T follicular helper cell (primary cell): ENCODE measurements around the gene MSI2.

Experiments
- DNase-seq: peaks from one replicate; pipeline ENCODE4 v3.0.0-alpha.2; 2020; ENCODE audit warnings: low read depth

Gene MSI2

DNA sequence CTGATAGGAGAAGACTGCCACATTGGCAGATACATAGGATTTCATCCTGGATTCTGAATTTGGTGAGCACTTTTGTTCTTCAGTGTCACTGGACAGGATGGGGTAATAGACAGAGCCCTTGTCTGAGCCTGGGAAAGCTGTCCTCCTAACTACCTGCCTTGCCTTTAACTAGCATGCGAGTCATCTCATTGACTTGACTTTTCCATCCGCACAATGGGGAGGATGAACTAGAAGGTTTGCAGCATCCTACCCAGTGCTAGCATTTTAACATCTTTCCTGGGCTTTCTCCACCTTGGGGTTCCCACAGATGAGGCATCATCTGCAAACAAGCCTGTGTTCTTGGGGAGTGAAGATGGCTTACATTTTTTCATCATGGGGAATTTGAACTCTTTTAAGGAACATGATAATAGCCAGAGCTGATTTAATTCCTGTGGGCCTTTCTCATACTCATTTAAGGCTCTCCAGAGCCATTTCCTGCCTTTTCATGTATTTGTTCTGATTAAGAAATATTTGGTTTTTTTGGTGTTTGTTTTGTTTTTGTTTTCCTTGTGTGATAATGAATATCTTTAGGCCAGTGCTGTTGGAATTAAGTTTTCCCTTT is 139.5 kb downstream of the MSI2 start:
- no peak for DNase-seq

DNA sequence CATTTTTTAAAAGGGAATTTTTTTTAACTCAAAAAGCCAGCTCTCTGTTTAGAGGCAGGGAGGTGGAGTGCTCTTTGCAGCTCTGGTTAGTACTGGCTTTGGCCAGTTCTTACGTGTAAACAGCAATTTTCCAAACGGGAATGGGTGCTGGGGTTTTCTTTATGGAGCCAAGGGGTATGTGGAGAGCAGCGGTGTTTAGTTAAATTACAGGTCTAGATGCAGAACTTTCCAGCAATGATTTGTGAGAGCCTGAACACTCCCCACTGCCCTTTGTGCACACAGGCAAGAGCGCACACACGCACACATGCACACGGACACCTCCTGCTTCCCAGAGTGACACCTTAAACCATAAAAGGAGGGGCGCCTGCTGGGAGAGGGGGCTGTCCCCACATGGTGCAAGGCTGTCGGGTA is 140.2 kb downstream of the MSI2 start:
- DNase-seq, result no peak

DNA sequence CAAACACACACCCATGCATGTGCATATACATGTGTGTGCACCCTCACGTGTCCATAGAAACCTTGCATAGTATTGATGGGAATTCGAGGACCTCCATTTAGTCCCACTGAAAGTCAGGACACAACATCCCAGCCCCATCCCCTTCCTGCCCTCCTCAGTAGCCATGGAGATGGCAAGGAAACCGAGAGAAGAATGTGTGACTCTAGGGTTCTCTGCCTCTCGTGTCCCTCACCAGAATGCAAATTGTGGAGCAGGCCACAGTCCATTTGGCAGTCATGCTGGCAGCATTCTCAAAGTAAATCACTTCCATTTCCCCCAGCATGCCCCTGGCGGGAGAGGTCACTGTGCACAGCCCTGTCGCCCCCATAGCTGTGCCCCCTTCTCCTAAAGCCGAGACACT is 141.1 kb downstream of the MSI2 start:
- no peak for DNase-seq

DNA sequence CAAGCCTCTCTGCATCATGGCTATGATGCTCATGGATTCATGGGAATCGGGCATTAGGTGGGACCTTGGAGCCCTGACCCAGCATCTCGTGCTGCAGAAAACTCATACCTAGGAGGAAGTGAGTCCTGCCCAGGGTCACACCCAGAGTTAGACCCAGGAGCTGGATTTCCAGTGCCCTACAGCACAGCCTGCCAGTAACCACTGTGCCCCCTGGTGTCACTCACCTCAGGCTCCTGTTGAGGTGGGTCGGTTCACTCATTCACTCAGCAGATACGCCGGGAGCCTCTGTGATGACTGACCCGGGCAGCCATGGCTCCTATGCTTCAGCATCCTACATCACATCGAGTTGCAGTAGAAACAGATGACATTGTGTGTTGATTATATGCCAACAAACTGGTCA is 143.4 kb downstream of the MSI2 start:
- no peak for DNase-seq

DNA sequence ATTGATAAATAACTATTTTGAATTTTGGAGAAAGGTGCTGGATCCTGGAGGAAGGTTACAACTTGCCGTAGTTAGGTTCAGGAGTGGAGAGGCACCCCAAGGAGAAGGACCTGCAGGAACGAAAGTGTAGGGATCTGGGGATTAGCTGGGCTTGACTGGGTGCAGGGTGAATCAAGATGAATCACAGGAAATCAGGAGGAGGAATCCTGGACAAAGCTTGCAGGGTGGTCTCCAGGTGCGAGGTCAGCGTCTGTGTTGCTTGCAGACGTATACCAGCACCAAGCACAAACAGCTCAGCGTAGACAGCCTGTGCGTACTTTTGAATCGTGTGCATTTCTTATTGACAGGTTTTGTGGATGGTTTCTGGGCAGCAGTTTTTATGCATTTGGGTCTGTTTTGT is 144.3 kb downstream of the MSI2 start:
- no peak for DNase-seq

DNA sequence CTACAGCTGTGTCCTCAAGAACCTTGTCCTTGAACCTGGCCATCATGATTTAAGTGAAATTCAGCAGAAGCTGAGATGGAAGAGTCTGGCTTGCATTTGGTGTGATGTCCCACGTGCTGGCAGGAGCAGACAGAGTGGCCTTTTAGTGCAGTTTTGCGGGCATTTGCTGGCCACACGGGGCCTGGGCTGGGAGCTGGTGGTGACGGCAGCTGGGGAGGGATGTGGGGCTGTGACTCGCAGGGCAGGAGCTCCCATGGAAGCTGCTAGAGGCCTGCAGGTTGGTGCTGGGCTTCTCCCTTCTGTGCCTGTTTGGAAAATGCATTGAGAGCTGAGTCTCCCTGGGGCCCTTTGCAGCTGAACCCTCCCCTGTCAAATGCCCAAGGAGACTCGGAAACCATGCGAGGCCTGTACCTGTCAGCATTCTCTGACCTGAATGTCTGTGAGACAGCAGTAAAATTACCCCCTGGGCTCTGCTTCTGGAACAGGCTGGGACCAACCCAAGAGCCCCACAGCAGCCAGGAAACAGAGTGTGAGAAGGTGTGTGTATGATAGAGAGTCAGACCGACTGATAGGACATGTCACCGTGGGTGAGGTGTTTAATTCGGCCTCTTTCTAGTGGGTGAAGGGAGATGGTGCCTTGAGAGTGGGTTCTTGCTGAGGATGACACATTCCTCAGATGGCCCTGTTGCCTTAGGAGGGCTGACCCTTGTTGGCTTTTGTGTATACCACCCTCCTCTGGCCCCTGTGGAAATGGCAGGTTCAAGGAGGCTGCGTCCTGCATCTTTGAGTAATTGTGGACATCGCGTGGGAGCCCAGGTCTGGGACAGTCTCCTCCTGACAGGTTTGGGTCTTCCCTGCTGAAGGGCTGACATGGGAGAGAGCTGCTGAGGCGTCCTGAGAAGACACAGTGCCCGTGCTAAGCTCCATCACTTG is 145.5 kb downstream of the MSI2 start:
- no peak for DNase-seq

DNA sequence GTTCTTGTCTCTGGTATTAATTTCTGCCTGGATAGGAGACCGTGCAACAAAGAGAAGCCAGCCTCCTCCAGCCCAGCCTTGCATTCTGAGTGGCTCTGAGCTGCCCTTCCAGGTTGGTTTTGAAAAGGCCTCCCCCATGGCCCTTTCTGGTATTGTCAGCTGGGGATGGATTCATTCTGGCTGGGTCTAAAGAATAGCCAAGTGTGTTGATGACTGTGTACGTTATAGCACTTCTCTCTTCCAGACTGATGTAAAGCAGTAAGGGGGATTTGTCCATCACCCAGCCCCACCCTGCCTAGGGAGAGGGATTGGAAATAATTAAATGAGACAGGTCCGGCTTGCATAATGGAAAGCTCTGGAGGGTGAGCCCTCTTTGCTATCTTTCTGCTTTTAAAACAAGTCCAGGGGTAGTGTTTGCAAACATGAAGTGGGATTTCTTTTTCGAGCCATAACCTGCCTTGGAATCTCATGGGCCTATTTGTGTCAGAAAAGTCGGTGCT is 146.4 kb downstream of the MSI2 start:
- DNase-seq, result no peak

DNA sequence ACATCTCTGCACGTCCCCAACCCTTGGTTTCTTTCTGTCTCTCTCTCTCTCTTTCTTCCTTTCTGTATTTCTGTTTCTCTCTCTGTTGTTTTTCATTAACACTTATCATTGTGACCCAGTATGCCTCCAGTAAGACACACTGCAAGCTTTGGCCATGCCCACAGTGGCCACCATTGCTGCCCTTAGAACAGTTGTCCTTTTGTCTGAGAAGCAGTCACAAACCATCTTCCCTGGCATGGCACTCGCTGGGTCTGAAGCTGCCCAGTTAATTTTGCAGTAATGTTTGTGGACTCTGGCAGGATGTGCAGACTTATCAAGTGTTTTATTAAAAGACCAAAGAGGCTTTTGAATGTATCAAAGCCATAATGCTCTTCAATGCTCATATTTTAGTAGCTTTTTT is 146.9 kb downstream of the MSI2 start:
- DNase-seq, result no peak

DNA sequence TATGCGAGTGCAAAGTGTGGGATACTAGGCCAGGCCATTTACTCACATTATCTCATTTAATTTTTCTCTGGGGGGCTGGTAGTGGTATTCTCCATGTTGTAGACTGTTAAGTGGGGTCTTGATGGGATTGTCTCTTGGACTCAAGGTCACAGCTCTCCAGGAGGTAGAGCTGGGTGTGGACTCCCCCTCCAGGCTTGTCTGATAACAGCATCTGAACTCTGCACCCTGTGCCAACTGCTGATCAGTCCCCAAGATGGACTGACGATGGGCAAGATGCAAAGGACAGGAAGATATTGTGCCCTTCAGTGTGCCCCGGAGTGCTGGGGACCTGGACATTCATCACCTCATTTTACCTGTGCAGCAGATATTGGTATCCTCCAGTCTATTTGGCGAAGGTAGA is 147.8 kb downstream of the MSI2 start:
- DNase-seq, result no peak

DNA sequence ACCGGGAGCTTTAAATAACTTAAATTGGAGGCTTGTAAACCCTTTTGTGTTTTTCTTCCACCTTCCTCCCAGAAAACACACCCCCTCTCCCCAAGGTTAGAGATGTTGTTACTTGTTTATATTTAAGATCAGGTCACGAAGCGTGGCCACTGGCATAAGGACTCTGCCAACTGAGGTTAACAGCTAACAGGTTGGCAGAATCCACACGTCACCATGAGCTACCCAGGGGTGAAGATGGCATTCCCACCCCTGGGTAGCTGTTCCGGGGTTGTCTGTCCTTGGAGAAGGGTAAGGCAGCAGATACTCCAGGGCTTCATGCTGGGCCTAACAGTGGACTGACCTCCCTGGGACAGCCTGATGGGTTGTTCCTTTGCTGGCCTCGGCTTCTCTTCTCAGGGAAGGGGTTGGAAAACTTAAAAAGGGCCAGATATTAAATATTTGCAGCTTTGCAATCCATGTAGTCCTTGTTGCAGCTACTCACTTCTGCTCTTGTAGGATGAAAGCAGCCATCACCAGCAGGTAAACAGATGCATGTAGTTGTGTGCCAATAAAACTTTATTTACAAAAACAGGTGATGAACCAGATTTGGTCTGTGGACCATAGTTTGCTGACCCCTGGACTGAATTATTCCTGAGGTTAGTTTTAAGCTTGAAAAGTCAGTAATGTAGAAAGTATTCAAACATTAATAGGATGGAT is 148.6 kb downstream of the MSI2 start:
- DNase-seq, result no peak

DNA sequence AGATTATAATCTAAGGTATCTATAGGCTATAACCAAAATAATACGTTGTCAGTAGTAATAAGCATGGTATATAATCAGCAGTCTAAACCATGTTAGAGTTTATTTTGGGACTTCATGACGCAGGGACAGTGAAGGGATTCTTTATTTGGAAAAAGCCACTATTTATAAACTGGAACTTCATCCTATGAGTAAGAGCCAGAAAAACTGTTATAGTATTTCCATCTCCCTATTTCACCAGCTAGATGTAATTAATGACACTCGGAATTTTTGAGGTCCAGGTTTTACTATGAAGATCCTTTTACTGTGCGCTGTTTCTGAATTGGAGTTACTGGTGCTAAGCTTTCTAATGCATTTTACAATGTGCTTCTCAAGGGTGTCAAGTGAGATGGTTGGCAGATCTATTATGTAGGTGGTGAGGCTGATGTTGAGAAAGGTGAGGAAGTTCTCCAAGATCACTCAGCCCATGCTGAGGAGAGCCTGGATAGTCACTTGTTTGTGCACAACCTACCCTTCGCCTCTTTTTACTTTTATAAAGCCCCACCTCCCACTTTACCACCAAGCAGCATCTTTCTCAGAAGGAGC is 149.3 kb downstream of the MSI2 start:
- no peak for DNase-seq

DNA sequence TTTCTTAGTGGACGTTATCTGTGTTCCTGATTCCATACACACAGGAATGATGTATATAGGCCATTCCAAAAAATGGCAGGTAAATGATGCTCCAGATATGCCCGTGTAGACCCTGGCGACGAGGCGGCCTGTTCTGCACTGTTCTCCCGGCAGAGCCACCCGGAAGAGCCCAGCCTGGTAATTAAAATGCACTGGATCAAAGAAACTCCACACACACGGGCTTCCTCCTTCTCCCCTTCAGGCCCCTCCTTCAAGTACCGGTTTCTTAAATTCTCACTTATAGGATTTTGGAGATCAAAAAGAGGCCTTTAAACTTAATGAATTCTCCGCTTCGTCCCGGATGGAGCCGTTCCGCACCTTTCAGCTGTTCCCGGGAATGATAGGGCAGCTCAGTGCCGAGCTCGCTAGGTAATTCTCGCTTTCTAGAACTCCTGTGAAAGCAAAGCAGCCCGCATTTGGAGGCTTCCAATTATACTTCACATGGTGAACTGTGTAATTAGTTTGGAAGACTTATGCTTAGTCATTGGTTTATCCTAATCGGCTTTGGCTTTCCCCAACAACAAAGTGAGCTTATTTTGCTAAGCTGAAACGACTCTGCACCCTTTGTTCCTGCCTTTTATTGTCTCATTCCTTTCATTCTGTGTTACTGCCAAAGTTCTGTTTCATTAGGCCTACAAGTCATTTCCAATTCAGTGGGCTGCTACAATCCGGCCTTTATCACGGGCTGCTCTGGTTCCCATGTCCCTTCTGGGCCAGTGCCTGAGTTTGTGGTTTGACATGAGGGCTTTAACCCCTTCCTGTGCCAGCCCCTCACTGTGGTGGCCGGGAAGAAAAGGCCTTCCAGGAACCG is 150.0 kb downstream of the MSI2 start:
- DNase-seq, result no peak

DNA sequence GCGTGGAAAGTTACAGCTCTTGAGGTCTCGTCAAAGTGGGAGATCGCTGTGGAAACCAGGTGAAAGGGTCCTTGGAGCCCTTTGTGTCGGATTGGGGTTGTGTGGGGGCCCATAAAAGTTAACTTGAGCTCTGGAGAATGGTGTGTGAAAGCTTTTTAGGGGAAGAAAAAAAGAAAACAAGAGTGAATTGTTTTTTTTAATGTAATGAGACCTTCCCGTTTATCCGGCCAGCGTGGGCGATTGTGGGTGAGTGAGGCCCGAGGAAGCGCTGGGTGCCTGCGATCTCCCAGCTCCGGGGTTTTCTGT is 150.6 kb downstream of the MSI2 start:
- DNase-seq, result no peak

DNA sequence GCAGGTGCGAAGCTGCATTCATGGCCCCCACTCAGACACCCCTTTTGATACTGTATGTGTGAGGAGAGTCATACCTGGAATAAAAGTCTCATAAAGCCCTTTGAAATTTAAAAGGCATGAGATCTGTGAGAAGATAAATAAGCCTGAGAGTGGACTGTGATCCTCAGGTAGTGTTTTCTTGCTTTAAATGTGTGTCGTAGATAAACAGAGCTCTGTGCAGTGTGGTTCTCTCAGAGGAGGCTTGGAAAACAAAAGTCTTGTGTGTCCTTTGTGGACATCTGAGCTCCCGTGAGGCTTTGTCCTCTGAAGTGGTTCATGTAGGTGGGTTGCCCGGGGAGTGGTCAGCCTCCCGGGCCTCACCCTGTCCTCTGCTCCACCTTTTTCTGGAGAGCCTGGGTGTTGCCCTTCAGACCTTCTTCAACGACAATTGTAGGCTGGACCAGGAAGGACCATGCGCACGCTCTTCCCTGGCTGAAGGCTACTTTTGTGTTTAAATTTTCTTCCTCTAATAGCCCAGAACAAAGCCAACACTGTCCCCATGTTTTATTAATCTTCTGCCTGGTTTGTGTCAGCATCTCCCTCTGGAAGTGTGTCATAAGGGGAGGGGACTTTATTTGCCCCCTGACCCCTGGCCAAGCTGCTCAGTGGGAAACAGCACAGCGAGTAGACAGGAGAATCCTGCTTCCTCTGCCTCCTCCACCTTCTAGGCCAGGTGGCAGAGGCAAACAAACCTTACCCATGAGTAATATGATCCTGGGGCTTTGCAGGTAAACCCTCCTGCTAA is 151.2 kb downstream of the MSI2 start:
- DNase-seq, result no peak

DNA sequence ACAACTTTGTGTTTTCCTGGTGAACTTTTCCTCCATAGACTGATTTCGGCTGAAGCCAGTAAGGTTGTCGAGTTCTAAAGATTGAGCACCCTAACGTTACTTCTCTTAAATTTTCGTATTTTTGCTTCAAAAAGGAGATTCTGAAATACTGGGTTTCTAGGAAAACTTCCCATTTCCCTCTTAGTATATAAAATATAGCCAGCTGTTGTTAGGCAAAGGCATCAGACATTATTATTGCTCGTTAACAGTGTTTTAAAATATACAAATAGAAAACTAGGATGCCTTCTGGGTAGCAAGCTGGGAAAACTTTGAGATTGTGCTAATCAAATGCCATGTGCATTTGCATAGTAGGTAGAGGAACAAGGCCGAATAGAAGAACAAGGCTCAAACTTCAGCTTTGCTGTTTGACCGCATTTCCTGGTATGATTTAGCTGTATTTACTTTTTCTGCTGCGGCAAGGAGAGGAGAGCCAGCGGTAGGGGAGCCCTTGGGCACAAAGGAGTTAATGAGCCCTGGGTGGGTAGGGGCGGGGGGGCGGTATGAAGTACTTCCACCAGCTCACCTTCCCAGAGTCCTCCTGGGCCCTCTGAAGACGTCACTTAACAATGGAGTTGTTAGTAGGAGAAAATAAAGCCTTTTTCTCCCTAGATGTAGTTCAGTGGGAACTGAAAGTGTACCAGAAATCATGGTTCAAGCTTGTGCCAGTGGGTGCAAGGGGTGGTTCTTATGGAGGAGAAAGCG is 151.9 kb downstream of the MSI2 start:
- DNase-seq, result peak; percentile 6

DNA sequence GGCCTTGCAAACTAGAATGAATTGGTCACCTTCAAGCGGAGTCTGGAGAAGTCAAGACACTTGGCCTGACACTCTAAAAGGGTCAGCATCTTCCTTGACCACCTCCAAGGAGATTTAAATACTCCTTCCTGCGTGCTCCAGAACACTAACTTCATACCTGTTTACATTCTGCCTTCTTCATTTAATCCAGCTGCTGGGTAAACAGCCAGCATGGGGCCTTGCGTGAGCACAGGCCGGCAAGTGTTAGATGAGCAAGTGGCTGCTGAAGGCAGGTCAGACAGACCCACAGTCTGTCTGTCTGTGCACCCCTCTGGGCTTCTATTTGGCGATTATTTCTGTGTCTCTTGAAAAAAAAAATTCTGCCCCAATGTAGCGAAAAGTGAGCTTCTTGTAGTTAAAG is 153.8 kb downstream of the MSI2 start:
- DNase-seq, result no peak

DNA sequence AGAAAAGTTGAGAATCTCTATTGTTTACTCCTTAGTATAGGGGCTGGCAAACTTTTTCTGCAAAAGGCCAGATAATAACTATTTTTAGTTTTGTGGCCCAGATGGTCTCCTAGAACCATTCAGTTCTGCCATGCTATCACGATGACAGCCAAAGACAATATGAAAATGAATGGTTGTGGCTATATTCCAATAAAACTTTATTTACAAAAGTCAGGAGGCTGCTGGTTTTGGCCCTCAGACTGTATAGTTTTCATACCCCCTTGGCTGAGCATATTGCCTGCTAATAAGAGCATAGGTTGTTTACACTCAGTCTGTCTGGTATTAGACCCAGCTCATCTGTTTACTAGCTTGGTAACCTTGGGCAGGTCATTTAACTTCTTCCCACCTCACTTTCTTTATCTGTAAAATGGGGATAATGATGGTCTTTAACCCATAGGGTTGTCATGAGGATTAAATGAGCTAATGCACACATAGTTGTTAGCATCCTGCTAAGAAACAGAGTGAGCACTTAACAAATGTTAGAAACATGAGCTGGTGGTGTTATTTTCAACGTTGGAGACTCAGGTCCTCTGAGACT is 156.3 kb downstream of the MSI2 start:
- DNase-seq, result no peak

DNA sequence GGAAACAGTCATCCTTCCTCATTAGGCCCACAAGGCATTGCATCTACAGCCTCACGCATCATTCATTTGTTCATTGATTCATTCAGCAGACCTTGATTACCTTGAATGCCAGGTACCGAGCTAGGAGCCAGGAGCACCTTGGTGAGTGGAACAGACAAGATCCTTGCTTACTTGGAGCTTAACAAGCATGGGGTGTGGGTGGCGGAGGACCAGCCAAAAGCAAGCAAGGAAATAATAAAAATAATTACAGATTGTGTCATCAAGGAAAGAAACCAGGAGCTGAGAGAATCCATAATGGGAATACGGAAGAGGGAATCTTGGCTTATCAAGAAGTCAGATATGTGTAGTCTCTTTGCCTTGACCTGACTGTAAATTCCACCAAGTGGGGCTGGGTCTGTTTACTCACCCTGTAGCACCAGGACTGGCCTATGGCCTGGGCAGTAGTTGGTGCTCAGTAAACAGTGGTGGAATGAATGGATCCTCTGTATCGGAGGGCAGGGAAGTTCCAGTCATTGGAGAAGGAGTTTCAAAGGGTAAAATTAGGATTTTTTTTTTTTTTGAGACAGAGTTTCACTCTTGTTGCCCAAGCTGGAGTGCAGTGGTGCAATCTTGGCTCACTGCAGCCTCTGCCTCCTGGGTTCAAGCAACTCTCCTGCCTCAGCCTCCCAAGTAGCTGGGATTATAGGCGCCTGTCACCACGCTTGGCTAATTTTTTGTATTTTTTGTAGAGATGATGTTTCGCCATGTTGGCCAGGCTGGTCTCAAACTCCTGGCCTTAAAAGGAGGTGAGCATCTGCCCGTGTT is 157.7 kb downstream of the MSI2 start:
- no peak for DNase-seq

DNA sequence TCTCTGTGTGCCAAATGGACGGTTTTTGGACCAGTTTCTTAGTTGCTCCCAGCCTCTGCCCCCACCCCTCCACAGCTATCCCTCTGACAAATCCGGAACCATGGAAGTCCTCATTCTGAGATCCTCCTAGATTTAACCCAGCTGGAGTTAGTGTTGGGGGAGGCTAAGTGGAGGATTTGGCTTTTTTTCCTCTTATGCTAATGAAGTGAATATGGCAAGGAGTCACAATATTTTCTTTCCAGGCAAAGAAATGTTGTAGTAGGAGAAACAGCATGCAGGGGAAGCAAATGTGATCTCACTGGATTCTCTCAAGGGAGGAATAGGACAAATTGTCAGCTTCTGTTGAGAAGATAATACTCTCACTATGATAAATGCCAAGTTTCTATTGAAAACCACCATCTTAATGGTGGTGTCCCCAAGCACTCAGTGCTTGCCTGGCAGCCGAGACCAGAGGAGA is 159.5 kb downstream of the MSI2 start:
- no peak for DNase-seq
